Measurements from ENCODE around the gene HSD17B1.
A peak's percentile ranks its signal among the peaks of the same experiment; 100 is the strongest.
"Not testable (repeated sequence)": the region's sequence is repeated elsewhere in the genome, so short reads cannot be mapped to it uniquely, and the experiment has no call there.

Gene HSD17B1

GRCh38 chr17:42547698-42548069, 5.0 kb upstream of the HSD17B1 start:
- no peak for DNase-seq (ENCODE audit: low read depth)

- peak; percentile 67 for DNase-seq (ENCODE audit: low read depth)
Measured at GRCh38 chr17:42548070-42548837, 4.5 kb upstream of the HSD17B1 start.

GRCh38 chr17:42548993-42549755, 3.5 kb upstream of the HSD17B1 start:
- DNase-seq (ENCODE audit: low read depth), result no peak

GRCh38 chr17:42553161-42553818, 567 bp downstream of the HSD17B1 start:
- DNase-seq (ENCODE audit: low read depth), result no peak

- DNase-seq (ENCODE audit: low read depth), result no peak
Measured at GRCh38 chr17:42553866-42554249, 1.1 kb downstream of the HSD17B1 start.

GRCh38 chr17:42554250-42555121, 1.8 kb downstream of the HSD17B1 start:
- peak; percentile 73 for DNase-seq (ENCODE audit: low read depth)

GRCh38 chr17:42555122-42555622, 2.4 kb downstream of the HSD17B1 start:
- DNase-seq (ENCODE audit: low read depth), result no peak

GRCh38 chr17:42555961-42556617, 3.4 kb downstream of the HSD17B1 start:
- DNase-seq (ENCODE audit: low read depth), result not testable (repeated sequence)

- no peak for DNase-seq (ENCODE audit: low read depth)
Measured at GRCh38 chr17:42559075-42559474, 6.4 kb downstream of the HSD17B1 start.

- DNase-seq (ENCODE audit: low read depth), result no peak
Measured at GRCh38 chr17:42560246-42560645, 7.5 kb downstream of the HSD17B1 start.

GRCh38 chr17:42561897-42562387, 9.2 kb downstream of the HSD17B1 start, which contains the start of gene COASY:
Gene COASY (plus strand): TSS chr17:42562148. CDS start chr17:42562623, 475 bp downstream.
- peak; percentile 88 for DNase-seq (ENCODE audit: low read depth)

- DNase-seq (ENCODE audit: low read depth), result no peak
Measured at GRCh38 chr17:42562388-42563142, 9.8 kb downstream of the HSD17B1 start.

- no peak for DNase-seq (ENCODE audit: low read depth)
Measured at GRCh38 chr17:42563143-42563509, 10.4 kb downstream of the HSD17B1 start.

- DNase-seq (ENCODE audit: low read depth), result no peak
Measured at GRCh38 chr17:42563543-42563942, 10.8 kb downstream of the HSD17B1 start.

- DNase-seq (ENCODE audit: low read depth), result no peak
Measured at GRCh38 chr17:42563950-42564349, 11.2 kb downstream of the HSD17B1 start.

- DNase-seq (ENCODE audit: low read depth), result no peak
Measured at GRCh38 chr17:42564815-42565522, 12.2 kb downstream of the HSD17B1 start.

- no peak for DNase-seq (ENCODE audit: low read depth)
Measured at GRCh38 chr17:42565523-42566214, 12.9 kb downstream of the HSD17B1 start.

GRCh38 chr17:42566215-42566882, 13.6 kb downstream of the HSD17B1 start:
- no peak for DNase-seq (ENCODE audit: low read depth)

Data from activated T-cell treated with anti-CD3 and anti-CD28 coated beads for 24 hours (primary cell).